OCI-LY3 (cell line): ENCODE measurements around the gene FLRT2.

ENCODE experiments used
- H2AFZ ChIP-seq: fragments of 200-600, 300-600 bp; shearing (Covaris generic); 2 replicates; pipeline ENCODE4 v1.6.0; 2014; ENCODE audit warnings: antibody characterized with exemption, low read depth, low read length
- H3K27ac ChIP-seq: fragments of 200-600, 300-600 bp; sonication (generic); 2 replicates; pipeline ENCODE4 v1.5.1; 2014; ENCODE audit warnings: mild to moderate bottlenecking, low read length, moderate library complexity, mixed read lengths
- H3K27me3 ChIP-seq: fragments of 200-600, 300-600 bp; sonication (generic); 2 replicates; pipeline ENCODE4 v1.6.1; 2014; ENCODE audit warnings: low read depth, low read length, mixed read lengths
- H3K36me3 ChIP-seq: fragments of 200-600, 300-600 bp; sonication (generic); replicated peaks from 2 replicates; pipeline ENCODE3; 2014; ENCODE audit warnings: low read depth, low read length, mixed read lengths
- H3K4me1 ChIP-seq: fragments of 300-600, 200-600 bp; sonication (generic); 2 replicates; pipeline ENCODE4 v1.6.1; 2014; ENCODE audit warnings: low read length, mixed read lengths
- H3K4me2 ChIP-seq: fragments of 200-600, 300-600 bp; sonication (generic); 2 replicates; pipeline ENCODE4 v1.6.1; 2014; ENCODE audit warnings: low read length, mixed read lengths
- H3K4me3 ChIP-seq: fragments of 300-600, 200-600 bp; sonication (generic); 2 replicates; pipeline ENCODE4 v1.5.1; 2014; ENCODE audit warnings: antibody characterized with exemption, mild to moderate bottlenecking, low read length, moderate library complexity
- H3K79me2 ChIP-seq: fragments of 300-600, 200-600 bp; shearing (Covaris generic); 2 replicates; pipeline ENCODE4 v1.6.1; 2014; ENCODE audit warnings: mild to moderate bottlenecking, low read length, mixed read lengths
- H3K9ac ChIP-seq: fragments of 300-600, 200-600 bp; shearing (Covaris generic); 2 replicates; pipeline ENCODE4 v1.6.0; 2014; ENCODE audit warnings: mild to moderate bottlenecking, low read length, moderate library complexity
- H3K9me3 ChIP-seq: fragments of 200-600, 300-600 bp; shearing (Covaris generic); 2 replicates; pipeline ENCODE4 v1.6.1; 2014; ENCODE audit warnings: low read length, mixed read lengths; ENCODE audit not compliant: insufficient read depth
- H4K20me1 ChIP-seq: fragments of 200-600, 300-600 bp; sonication (generic); 2 replicates; pipeline ENCODE4 v1.6.1; 2016; ENCODE audit warnings: low read length, mixed read lengths; ENCODE audit not compliant: insufficient read depth
- CTCF ChIP-seq: fragments of 200-600, 300-600 bp; sonication (generic); IDR thresholded peaks from 2 replicates; pipeline ENCODE4 v1.5.1; 2014; ENCODE audit warnings: antibody characterized with exemption, low read length, low read depth
- EZH2phosphoT487 ChIP-seq: fragments of 200-600 bp; shearing (Covaris generic); IDR thresholded peaks from 2 replicates; pipeline ENCODE4 v1.6.1; 2018; ENCODE audit warnings: antibody characterized with exemption, mixed run types, low read depth

FLRT2 gene

GRCh38 chr14:85594217-85594616 is 64.3 kb downstream of the FLRT2 start:
- H3K4me1 ChIP-seq = no peaks in the 10 kb centered on the region
- no peaks in the 10 kb centered on the region for H3K79me2 ChIP-seq
- no peak overlapping the region for H3K9ac ChIP-seq
- H3K27me3 ChIP-seq = no peaks in the 10 kb centered on the region
- H4K20me1 ChIP-seq = no peaks in the 10 kb centered on the region
- no peaks in the 10 kb centered on the region for H3K36me3 ChIP-seq
- no peak overlapping the region for H2AFZ ChIP-seq
- H3K9me3 ChIP-seq = no peaks in the 10 kb centered on the region
- no peak overlapping the region for H3K4me3 ChIP-seq
- no peak overlapping the region for H3K27ac ChIP-seq
- TF ChIP-seq EZH2phosphoT487 = no peak
- TF ChIP-seq CTCF = no peak
- no peak overlapping the region for H3K4me2 ChIP-seq

GRCh38 chr14:85595981-85596380 is 66.0 kb downstream of the FLRT2 start:
- Histone ChIP-seq H3K9ac (no peak overlapping the region), H2AFZ (no peak overlapping the region), H4K20me1 (no peaks in the 10 kb centered on the region), H3K4me1 (no peaks in the 10 kb centered on the region), H3K9me3 (no peaks in the 10 kb centered on the region), H3K4me3 (no peak overlapping the region), H3K27me3 (no peaks in the 10 kb centered on the region), H3K27ac (no peak overlapping the region), H3K36me3 (no peaks in the 10 kb centered on the region), H3K4me2 (no peak overlapping the region), H3K79me2 (no peaks in the 10 kb centered on the region)
- TF ChIP-seq EZH2phosphoT487 (no peak), CTCF (no peak)

- Histone ChIP-seq H3K79me2 (no peaks in the 10 kb centered on the region), H3K9ac (no peak overlapping the region), H2AFZ (no peak overlapping the region), H3K27me3 (no peaks in the 10 kb centered on the region), H3K4me3 (no peak overlapping the region), H4K20me1 (no peaks in the 10 kb centered on the region), H3K36me3 (no peaks in the 10 kb centered on the region), H3K27ac (no peak overlapping the region), H3K4me2 (no peak overlapping the region), H3K4me1 (no peaks in the 10 kb centered on the region), H3K9me3 (no peaks in the 10 kb centered on the region)
- TF ChIP-seq EZH2phosphoT487 (no peak), CTCF (no peak)
Measured at GRCh38 chr14:85596562-85596961, 66.6 kb downstream of the FLRT2 start.

GRCh38 chr14:85597701-85598100 is 67.8 kb downstream of the FLRT2 start:
- no peaks in the 10 kb centered on the region for H3K27me3 ChIP-seq
- no peak for TF ChIP-seq CTCF
- TF ChIP-seq EZH2phosphoT487 = no peak
- no peaks in the 10 kb centered on the region for H3K9me3 ChIP-seq
- no peak overlapping the region for H3K4me3 ChIP-seq
- H3K4me2 ChIP-seq = no peak overlapping the region
- H3K9ac ChIP-seq = no peak overlapping the region
- no peak overlapping the region for H2AFZ ChIP-seq
- H3K36me3 ChIP-seq = no peaks in the 10 kb centered on the region
- H3K4me1 ChIP-seq = no peaks in the 10 kb centered on the region
- H3K79me2 ChIP-seq = no peaks in the 10 kb centered on the region
- H3K27ac ChIP-seq = no peak overlapping the region
- H4K20me1 ChIP-seq = no peaks in the 10 kb centered on the region
